Measurements from ENCODE around the gene ITGB6. TPM values are rescaled to one million over a fixed set of nuclear protein-coding genes. Genes with fewer than 3 reads are reported as not detected.

The ITGB6 gene
- total and polyA plus RNA-seq, 2 of the 8 experiments (the other 6 are each of a cell fraction or from before 2014, with no cell fraction given) = not detected

- TF ChIP-seq, protein P1, sequence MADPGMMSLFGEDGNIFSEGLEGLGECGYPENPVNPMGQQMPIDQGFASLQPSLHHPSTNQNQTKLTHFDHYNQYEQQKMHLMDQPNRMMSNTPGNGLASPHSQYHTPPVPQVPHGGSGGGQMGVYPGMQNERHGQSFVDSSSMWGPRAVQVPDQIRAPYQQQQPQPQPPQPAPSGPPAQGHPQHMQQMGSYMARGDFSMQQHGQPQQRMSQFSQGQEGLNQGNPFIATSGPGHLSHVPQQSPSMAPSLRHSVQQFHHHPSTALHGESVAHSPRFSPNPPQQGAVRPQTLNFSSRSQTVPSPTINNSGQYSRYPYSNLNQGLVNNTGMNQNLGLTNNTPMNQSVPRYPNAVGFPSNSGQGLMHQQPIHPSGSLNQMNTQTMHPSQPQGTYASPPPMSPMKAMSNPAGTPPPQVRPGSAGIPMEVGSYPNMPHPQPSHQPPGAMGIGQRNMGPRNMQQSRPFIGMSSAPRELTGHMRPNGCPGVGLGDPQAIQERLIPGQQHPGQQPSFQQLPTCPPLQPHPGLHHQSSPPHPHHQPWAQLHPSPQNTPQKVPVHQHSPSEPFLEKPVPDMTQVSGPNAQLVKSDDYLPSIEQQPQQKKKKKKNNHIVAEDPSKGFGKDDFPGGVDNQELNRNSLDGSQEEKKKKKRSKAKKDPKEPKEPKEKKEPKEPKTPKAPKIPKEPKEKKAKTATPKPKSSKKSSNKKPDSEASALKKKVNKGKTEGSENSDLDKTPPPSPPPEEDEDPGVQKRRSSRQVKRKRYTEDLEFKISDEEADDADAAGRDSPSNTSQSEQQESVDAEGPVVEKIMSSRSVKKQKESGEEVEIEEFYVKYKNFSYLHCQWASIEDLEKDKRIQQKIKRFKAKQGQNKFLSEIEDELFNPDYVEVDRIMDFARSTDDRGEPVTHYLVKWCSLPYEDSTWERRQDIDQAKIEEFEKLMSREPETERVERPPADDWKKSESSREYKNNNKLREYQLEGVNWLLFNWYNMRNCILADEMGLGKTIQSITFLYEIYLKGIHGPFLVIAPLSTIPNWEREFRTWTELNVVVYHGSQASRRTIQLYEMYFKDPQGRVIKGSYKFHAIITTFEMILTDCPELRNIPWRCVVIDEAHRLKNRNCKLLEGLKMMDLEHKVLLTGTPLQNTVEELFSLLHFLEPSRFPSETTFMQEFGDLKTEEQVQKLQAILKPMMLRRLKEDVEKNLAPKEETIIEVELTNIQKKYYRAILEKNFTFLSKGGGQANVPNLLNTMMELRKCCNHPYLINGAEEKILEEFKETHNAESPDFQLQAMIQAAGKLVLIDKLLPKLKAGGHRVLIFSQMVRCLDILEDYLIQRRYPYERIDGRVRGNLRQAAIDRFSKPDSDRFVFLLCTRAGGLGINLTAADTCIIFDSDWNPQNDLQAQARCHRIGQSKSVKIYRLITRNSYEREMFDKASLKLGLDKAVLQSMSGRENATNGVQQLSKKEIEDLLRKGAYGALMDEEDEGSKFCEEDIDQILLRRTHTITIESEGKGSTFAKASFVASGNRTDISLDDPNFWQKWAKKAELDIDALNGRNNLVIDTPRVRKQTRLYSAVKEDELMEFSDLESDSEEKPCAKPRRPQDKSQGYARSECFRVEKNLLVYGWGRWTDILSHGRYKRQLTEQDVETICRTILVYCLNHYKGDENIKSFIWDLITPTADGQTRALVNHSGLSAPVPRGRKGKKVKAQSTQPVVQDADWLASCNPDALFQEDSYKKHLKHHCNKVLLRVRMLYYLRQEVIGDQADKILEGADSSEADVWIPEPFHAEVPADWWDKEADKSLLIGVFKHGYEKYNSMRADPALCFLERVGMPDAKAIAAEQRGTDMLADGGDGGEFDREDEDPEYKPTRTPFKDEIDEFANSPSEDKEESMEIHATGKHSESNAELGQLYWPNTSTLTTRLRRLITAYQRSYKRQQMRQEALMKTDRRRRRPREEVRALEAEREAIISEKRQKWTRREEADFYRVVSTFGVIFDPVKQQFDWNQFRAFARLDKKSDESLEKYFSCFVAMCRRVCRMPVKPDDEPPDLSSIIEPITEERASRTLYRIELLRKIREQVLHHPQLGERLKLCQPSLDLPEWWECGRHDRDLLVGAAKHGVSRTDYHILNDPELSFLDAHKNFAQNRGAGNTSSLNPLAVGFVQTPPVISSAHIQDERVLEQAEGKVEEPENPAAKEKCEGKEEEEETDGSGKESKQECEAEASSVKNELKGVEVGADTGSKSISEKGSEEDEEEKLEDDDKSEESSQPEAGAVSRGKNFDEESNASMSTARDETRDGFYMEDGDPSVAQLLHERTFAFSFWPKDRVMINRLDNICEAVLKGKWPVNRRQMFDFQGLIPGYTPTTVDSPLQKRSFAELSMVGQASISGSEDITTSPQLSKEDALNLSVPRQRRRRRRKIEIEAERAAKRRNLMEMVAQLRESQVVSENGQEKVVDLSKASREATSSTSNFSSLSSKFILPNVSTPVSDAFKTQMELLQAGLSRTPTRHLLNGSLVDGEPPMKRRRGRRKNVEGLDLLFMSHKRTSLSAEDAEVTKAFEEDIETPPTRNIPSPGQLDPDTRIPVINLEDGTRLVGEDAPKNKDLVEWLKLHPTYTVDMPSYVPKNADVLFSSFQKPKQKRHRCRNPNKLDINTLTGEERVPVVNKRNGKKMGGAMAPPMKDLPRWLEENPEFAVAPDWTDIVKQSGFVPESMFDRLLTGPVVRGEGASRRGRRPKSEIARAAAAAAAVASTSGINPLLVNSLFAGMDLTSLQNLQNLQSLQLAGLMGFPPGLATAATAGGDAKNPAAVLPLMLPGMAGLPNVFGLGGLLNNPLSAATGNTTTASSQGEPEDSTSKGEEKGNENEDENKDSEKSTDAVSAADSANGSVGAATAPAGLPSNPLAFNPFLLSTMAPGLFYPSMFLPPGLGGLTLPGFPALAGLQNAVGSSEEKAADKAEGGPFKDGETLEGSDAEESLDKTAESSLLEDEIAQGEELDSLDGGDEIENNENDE (IDR thresholded peaks at IDR 0.05; ENCODE audit: insufficient replicate concordance, low read length) = no peak
- TF ChIP-seq SP2 (IDR thresholded peaks at IDR 0.05; ENCODE audit: low read length) (no peak), SIN3A (conservative IDR thresholded peaks at IDR 0.05 in 1 of 2, IDR thresholded peaks at IDR 0.05 in 1 of 2; ENCODE audit: low read depth in 1 of 2, low read length in 2 of 2) (no peak), NRF1 (IDR thresholded peaks at IDR 0.05; ENCODE audit: low read depth, low read length) (no peak), JUN (IDR thresholded peaks at IDR 0.05; ENCODE audit: low read depth, low read length) (no peak), TAF1 (IDR thresholded peaks at IDR 0.05; ENCODE audit: low read depth, low read length) (no peak), SAP30 (IDR thresholded peaks at IDR 0.05; ENCODE audit: insufficient read depth, insufficient replicate concordance, low read length) (no peak), CBX5 (IDR thresholded peaks at IDR 0.05; ENCODE audit: low read depth, low read length) (no peak), YY1 (IDR thresholded peaks at IDR 0.05; ENCODE audit: low read depth, low read length) (no peak), POU5F1 (IDR thresholded peaks at IDR 0.05; ENCODE audit: low read depth, low read length) (no peak), POLR2A (IDR thresholded peaks at IDR 0.05; ENCODE audit: control extremely low read depth in 1 of 2, low read depth in 2 of 2, low read length in 2 of 2) (no peak), ZNF274 (IDR thresholded peaks at IDR 0.05; ENCODE audit: borderline replicate concordance, extremely low read depth, low read length) (no peak), SP4 (IDR thresholded peaks at IDR 0.05; ENCODE audit: low read length) (no peak)
These were observed 24.4 kb upstream of the ITGB6 start (continued) for GRCh38 chr2:160224507-160224906.

Data from H1 (cell line).